GM12873 (cell line): ENCODE results near the gene LMF2.
A peak's percentile ranks its signal among the peaks of the same experiment; 100 is the strongest.

Experiments
- CTCF ChIP-seq: IDR thresholded peaks from 2 replicates; pipeline ENCODE4 v1.5.1; 2012; ENCODE audit warnings: low read depth, mild to moderate bottlenecking, moderate library complexity, low read length, control low read depth; ENCODE audit not compliant: insufficient read depth; ENCODE audit errors: missing control alignments

The LMF2 gene

GRCh38 chr22:50502096-50502495 is 5.4 kb downstream of the LMF2 start:
- no peak for TF ChIP-seq CTCF

GRCh38 chr22:50500452-50500851 is 7.0 kb downstream of the LMF2 start:
- no peak for TF ChIP-seq CTCF

- TF ChIP-seq CTCF, result peak; percentile 82
Measured at GRCh38 chr22:50498322-50498890, 9.1 kb downstream of the LMF2 start.

- no peak for TF ChIP-seq CTCF
Measured at GRCh38 chr22:50497093-50497492, 10.4 kb downstream of the LMF2 start.

- TF ChIP-seq CTCF, result no peak
Measured at GRCh38 chr22:50490531-50491308, 16.8 kb downstream of the LMF2 start.

GRCh38 chr22:50489363-50490243 is 17.9 kb downstream of the LMF2 start:
- TF ChIP-seq CTCF, result no peak

- TF ChIP-seq CTCF, result no peak
Measured at GRCh38 chr22:50488886-50489285, 18.6 kb downstream of the LMF2 start.
